Measurements from ENCODE around the gene CCDC92B.
A peak's percentile ranks its signal among the peaks of the same experiment; 100 is the strongest.

The CCDC92B gene

DNA sequence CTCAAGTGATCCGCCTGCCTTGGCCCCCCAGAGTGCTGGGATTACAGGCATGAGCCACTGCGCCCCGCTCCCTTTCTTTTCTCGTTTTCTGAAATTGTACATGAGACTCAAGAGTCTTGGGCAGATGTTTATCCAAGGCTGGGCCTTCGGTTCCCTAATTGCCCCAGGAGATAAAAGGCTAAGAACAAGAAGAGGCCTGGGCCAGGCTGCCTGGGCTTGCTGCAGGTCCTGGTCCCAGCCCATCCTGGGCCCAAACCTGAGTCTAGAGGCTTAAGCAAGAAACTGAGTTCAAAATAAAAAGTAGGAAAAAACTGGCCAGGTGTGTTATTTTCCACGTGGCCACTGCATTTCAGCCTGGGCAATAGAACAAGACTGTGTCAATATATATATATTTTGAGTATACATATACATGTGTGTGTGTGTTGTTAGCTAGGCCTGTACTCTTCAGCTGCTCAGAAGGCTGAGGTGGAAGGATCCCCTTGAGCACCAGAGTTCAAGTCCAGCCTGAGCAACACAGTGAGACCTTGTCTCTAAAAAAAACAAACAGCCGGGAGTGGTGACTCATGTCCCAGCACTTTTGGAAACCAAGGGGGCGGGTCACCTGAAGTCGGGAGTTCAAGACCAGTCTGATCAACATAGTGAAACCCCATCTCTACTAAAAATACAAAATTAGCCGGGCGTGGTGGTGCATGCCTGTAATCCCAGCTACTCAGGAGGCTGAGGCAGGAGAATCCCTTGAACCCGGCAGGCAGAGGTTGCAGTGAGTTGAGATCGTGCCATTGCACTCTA, 31.1 kb downstream of the CCDC92B start:
- no peak for DNase-seq

DNA sequence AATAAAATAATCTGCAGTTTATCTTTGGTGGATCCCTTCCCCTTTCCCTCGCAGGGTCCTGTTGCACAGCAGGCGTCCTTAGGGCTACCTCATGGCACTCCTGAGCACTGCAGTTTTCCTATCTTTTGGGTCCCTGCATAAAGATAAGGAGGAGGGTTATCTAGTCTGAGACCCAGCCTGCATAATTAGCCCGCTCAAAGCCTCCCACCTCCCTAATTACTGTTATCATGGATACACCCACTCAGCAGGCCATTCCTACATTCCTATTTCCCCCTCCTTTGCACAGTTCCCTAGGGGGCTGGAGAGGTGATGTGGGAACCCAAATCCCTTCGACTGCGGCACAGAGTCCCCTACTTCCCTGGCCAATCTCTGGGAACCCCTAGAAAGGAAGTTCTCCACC, 32.8 kb downstream of the CCDC92B start:
- no peak for DNase-seq

DNA sequence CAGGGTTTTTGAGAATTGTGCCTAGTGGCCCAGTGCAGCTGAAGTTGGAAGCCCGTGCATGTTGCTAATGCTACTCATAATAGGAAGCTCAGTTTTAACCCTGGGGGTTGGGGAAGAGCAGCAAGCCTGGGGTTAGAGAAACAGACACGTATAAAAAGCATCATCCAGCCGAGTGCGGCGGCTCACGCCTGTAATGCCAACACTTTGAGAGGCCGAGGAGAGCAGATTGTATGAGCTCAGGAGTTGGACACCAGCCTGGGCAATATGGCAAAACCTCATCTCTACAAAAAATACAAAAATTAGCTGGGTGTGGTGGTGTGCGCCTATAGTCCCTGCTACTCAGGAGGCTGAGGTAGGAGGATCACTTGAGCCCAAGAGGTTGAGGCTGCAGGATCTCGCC, 35.6 kb downstream of the CCDC92B start:
- no peak for DNase-seq

DNA sequence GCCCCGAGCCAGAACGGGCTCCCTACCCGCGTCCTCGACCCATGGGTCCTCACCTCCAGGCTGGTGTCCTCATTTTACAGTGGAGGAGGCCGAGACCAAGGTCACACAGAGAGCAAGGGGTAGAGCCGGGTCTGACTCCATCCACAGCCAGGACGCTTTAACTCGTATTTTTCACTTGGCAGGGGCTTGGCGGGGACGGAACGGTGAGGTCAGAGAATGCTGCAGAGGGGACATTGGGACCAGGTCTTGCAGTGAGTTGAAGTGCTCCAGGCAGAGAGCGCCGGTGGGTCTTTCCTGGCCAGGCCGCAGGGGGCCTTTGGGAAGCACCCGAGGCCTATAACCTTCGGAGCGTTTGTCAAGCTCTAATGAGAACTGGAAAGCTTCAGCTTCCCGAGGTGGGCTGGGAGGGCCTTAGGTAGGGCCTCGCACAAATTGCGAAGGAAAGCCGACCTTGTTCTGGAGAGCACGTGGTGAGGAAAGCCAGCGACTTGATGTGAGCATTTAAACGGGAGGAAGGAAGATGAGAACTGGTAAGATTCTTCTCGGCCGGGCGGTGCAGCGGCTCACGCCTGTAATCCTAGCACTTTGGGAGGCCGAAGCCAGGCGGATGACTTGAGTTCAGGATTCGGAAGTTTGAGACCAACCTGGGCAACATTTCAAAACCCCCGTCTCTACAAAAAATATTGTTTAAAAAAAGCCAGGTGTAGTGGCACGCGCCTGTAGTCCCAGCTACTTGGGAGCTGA, 37.0 kb downstream of the CCDC92B start:
- no peak for DNase-seq

DNA sequence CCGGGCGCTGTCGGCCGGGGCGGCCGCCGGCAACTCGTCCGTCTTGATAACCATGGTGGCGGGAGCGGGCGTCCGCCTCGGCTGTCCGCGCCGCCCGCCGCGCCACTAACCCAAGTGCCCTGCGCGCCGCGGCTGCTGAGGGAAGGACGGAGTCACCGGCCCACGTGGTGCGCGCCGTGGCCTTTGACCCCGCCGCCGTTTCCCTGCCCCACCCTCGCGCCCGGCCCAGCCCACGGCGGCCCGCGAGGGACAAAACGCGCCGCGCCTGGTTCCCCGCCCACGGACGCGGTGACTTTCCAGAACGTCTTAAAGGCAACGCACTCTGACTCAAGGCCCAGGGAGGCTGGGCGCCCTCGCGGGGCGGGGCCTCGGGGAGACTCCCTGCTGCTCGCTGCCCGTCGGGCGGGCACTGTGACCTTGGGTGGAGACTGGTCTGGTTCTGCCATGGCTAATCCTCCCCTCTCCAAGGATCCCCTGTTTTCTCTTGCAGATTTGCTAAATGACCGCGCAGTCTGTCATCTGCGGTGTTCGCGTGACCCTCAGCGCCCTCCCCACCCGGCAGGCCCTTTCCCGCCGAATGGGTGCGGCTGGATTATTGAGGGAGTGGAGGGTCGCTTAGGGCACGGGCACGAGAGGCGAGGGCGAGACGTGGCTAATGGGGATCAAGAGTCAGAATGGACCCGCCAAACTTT, 37.7 kb downstream of the CCDC92B start, which contains the start of gene CLUH:
CLUH (minus strand) TSS at position 157 of the 692 bp plus-strand sequence; CDS start at position 54, 103 bp downstream.
- peak; percentile 96 for DNase-seq

DNA sequence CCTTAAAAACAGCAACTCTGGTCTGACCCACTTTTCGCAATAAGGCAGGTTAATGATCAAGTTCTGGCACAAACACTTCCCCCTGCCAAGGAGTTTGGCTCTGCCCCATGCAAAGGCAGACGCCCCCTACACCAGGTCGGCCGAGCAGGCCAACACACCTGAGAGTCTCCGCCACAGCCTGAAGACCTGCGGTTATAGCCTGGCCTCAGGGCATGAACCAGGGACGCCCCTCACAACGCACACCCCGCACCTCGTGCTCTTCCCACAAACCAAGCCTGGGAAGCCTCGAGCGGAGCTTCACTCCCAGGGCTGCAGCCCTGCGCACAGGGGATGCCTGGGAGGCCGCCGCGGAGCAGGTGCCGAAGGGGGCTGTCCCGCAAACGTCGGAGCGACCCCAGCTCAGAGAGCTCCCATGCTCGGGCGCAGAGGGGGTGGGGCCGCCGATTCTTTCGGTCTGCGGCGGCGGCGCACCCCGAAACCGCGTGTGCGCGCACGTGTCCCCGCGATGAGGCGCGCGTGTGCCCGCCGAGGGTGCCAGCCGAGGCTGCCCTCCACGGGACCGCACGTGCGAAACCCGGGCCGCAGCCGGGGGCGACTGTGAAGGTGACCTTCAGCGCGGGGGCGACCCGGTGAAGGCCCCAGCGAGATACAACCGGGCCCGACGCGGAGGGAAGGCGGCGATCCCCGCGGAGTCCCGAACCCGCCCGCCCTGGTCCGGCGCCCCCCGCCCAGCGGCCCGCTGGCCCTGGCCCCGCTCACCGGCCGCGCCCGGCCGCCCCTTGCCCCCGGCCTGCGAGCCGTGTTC, 38.4 kb downstream of the CCDC92B start:
- DNase-seq, result peak; percentile 42

DNA sequence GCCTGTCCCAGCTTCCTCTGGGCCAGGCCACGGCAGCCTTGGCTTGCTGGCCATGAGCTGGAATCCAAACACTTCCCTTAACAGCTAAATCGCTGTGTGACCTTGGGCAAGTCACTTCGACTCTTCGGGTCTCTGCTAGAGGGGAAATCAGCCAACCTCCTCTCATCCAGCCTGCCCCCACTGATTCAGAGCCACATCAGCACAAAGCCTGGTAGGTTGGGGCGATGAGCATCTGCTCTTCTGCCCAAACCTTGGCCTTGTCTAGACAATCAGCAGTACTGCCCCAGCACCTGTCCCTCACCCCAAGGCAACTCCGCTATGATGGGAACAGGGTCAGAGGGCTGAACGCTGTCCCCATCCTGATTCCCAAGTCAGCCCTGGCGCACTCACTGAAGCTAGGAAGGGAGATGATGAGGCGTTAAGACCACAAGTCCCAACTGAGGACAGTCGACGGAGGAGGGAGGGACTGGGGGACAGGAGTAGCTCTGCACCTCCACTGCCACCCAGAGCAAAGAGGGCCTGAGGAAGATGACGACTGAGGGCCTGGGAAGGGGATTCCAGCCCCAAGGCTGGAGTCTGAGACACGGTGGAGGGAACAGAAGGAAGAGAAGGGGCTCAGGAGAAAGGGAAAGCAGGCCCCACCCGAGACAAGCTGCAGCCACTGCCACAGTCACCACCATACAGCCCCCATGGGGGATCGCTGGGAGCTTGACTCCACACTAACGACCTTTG, 39.2 kb downstream of the CCDC92B start:
- DNase-seq, result no peak

DNA sequence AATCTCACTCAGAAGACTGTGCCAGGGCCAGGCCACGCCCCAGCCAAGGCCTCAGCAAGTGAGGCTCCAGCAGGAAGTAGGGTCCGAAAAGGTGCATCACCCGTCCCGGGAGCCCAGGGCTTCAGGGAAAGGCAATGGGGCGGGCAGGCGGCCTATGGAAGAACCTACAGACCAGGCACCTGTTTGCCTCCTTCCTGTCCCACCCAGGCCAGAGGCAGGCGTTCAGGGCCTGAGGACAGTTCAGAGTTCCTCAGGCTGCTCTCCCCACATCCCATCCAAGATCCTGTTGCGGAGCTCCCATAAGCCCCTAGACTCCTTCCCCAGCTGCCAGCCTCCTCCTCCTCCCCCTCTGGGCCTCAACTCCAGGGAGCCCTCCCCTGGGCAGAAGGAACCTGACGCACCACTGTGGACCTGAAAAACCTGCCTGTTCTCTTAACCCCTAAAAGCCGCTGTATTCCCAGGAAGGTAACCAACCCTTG, 40.2 kb downstream of the CCDC92B start:
- no peak for DNase-seq

DNA sequence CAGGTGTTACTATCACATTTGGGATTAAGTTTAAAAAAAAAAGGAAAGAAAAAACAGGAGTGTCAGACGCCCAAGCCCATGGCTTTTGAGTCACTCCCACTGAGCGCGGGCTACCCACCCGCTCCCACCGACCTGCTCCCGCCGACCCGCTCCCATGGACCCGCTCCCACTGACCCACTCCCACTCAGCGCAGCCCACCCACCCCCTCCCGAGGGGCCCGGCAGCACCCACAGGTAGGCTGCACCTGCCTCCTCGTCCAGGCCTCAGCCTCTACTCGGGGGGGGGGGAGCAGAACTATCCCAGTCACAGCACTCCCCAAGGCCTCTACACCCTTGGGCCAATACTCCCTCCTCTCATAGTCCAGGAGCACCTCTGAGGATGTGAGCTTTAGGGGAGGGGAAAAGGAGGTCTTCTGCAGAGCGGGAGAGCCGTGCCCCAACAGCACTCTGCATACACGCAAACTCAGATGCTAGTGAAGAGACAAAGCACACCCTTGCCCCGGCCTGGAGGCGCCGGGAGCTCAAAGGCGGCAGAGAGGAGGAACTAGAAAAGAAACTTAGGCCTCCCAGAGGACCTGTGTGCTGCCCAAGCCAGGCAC, 40.8 kb downstream of the CCDC92B start:
- DNase-seq, result no peak

DNA sequence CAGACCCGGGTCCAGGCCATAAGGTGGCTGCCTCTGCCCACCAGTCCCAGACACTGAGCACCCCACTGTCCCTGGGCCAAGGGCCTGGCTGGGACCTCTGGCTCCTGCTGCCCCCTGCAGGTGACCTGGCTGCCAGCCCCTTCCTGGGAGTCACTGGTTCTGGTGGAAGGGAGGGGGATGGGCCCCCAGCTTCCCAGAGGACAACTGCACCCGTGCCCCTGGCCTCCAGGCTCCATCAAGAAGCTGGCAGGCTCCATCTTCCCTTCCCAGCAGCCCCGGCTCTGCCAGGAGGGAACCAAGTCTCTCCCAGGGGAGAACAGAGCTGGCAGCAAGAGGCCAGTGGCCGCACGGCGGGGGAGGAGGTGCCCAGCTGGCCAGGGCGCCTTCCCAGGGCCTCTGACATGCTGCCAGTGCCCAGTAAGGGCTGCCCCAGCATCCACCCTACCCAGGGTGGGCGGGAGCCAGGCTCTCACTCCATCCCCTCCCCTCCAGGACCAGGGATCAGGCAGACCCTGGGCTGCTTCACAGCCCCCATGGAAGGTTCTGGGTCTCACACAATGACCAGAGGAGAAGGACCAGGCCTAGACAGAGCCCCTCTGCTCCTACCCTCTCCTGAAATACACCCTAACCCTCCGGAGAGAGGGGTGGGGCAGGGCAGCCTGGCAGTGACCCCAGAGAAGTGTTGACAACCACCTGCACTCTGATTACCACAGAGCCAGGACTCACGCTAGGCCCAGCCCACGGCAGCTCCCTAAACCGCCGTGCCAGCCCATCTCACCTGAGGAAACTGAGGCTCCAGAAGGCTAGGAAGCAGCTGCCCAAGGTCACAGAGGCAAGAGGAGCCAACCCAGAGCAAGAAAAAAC, 41.5 kb downstream of the CCDC92B start:
- DNase-seq, result no peak

DNA sequence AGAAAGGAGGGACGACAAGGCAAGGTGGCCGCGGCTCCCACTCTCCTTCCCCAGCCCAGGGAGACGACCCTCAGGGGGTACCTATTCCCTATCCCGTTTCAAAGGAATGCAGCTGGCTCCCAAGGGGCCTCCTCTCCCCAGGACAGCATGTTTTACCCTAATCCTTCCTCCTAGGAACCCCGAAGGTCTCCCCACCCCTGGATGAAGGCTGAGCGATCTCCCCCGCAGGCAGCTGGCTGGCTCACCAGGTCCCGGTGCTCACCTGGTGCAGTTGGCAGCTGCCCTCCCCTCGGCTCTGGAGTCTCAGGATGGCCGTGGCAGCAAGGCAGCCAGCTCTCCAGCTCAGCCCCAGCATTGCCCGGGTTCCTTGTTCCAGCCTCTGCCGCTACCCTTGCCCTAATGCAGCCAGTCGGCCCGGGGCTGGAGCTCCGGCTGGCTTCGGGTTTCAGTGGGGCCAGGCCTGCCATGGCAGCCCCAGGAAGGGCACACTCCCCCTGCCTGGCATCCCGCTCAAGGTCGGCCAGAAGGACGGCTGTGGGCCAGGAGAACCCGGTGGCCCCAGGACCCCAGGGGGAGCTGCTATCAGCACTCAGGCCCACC, 42.4 kb downstream of the CCDC92B start:
- DNase-seq, result no peak

DNA sequence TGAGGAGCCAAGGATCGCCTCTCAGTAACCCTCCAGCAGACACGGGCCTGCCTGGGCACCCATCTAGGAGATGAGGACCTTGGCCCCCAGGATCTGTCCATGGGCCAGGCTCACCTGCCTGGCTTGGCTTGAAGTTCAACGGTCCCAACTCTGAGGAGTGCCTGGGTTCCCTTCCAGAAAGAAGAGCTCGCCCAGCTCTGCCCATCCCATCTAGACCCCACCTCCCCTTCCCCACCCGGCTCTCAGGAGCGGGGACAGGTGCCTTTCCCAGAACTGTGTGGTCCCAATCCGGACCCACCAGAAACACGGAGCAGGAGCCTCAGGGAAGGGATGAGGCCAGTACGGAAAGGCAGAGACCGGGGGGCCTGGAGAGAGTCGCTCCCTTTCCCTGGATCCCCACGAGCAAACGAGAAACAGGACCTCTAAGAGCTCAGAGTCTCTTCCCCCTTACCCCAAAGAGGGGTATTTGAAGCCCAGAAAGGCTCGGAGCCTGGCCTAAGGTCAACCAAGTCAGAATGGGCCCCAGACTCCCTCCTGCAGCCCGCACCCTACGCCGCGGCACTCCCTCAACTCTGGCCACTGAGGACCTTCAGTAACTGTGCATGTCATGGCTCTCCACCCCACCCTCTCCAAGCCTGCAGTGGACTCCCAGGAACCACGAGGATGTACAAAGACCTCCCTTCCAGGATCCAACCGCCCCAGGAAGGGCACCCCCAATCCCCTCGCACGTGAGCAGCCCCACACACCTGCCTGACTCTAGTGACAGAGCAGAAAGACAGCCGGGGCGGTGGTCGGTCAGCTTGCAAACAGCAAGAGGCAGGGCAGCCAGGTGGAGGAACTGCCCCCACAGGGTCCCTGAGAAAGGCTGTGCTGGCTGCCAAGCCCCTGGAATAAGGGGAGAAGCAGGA, 43.3 kb downstream of the CCDC92B start:
- no peak for DNase-seq

DNA sequence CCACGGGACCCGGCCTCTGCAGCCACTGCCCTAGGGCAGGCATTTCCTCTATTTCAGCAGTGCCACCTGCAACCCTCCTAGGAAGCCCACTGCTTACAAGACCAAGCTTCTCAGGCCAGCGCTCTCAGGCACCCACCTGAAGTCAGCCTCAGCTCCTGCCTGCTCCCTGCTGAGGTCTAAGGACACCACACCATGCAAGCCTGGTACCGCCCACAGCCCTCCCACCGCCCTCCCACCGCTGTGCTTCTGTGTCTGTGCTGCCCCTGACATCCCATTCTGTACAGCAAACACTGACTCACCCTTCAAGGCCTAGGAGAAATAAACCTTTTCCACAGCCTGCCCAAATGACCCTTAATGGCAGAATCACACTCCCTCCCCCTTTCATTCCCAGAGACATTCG, 44.2 kb downstream of the CCDC92B start:
- DNase-seq, result no peak

DNA sequence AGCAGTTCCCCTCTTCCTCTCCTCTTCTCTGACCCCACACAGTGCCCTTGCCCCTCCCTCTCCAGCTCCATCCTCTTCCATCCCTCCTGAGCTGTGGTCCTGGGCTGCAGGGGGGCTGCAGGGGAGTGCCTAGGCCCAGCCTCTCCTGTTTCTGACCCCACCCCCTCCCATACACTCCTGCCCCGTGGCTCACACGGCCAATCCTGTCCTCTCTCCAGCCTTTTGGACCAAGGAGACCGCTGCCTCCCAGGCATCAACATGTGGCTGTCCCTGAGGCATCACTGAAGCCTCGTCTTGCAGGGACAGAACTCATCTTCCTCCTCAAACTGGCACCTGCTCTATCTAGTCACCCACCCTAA, 44.6 kb downstream of the CCDC92B start:
- no peak for DNase-seq

DNA sequence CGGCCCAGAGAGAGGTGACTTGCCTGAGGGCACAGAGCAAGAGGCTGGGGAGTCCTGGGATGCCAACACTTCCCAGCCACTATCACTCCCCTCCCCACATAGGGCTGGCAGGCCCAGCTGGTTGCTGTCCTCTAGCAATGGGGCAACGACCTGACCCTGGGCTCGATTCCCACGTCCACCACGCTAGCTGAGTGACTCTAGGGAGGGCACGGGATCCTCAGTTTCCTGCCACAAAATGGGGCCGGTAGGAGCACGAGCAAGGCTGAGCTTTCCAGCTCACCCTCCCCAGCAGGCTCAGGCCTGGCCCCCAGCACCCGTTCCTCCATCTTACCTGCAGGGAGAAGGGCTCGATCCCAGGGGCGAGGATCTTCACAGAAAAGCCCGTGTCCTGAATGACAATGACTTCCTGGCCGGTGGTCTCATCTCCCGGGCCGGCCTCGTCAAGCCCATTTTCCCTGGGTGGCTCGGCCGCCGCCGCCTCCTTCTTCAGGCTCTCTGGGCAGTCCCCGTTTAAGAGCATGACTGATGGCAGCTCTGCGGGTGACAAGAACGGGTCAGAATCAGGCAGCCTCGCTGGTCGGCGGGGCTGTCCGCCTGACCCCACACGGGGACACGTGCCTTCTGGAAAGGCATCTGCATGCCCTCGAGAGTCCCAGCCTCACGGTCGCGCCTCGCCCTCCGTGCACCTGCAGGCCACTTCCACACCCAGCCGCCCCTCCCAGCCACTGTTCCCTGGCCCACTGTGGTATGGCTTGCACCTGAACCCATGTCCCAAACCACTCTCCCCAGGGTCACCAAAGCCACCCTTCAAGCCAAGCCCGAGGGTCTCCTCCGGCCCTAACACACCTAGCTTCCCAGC, 45.2 kb downstream of the CCDC92B start:
- DNase-seq, result no peak

DNA sequence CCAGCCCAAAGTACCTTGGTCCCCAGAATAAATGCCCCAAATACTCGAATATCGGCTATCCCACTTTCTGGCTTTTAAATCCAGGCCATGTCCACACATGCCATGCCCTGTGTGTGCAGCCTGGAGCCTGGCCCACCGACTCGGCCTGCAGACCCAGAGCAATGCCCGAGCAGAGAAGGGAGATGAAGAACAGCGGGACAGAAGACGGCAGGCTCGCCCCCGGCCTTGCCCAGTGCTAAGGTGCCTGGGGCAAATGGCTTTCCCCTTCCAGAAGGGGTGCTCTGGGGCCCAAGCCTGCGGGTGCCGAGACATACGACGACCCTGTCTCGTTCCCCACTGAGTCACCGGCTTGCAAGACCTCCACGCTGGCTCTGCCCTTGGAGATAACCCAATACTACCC, 45.8 kb downstream of the CCDC92B start:
- DNase-seq, result no peak

DNA sequence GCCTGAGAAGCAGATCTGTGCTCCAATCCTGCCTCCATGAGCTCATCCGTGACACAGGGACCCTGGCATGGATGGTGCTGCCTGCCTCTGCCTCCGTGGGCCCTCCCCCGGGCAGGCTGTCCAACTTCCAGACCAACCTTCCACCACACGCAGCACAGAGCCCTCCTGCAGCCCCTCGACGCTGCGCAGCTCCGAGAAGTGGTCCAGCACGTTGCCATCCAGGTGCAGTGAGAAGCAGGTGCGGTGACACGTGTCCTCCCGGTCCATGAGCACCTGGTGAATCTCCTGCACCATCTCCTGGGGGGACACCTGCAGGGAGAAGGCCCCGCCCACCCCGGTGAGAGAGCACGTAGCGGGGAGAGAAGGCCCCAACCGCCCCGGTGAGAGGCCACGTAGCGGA, 46.3 kb downstream of the CCDC92B start:
- DNase-seq, result no peak
